ENCODE data around the gene OR2M4. TPM values are rescaled to one million over a fixed set of nuclear protein-coding genes. Genes with fewer than 3 reads are reported as not detected.

The OR2M4 gene
- polyA plus RNA-seq, 1 donor from 2014 or later: not detected

DNA sequence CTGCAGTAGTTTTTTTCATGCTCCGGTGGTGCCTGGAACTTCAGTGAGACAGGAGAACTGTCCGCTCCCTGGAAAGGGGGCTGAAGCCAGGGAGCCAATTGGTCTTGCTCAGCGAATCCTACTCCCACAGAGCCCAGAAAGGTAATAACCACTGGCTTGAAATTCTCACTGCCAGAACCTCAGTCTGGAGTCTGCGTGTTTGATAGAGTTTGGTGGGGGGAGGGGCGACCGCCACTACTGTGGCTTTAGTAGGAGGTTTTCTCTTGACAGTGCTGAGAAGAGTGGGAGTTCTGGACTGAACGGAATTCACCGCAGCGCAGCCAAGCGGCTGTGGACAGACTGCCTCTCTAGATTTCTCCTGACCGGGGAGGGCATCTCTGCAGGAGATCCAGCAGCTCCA is 42.2 kb upstream of the OR2M4 start:
- no peak overlapping the region for H3K27ac ChIP-seq (ENCODE audit: low read length)
- no peak overlapping the region for H2AFZ ChIP-seq (ENCODE audit: low read depth, low read length)
- no peak for TF ChIP-seq POLR2AphosphoS5 (IDR thresholded peaks at IDR 0.05)
- TF ChIP-seq EP300 (conservative IDR thresholded peaks at IDR 0.05; ENCODE audit: poor library complexity, severe bottlenecking): no peak
- TF ChIP-seq MXI1 (conservative IDR thresholded peaks at IDR 0.05; ENCODE audit: poor library complexity, severe bottlenecking): no peak
- H3F3A ChIP-seq (ENCODE audit: insufficient read depth, low read length, poor library complexity, severe bottlenecking): no peaks in the 10 kb centered on the region
- H3K36me3 ChIP-seq (ENCODE audit: insufficient read depth, low read length): no peaks in the 10 kb centered on the region
- no peak overlapping the region for H3K4me2 ChIP-seq (ENCODE audit: low read length)
- H3K79me2 ChIP-seq (replicated peaks; ENCODE audit: insufficient read depth, low read length): no peaks in the 10 kb centered on the region
- no peaks in the 10 kb centered on the region for H4K20me1 ChIP-seq (ENCODE audit: insufficient read depth)
- no peak overlapping the region for H3K4me3 ChIP-seq (ENCODE audit: low read length)
- no peaks in the 10 kb centered on the region for H3K9me2 ChIP-seq (ENCODE audit: insufficient read depth, low read length)
- H3K9ac ChIP-seq (ENCODE audit: low read length): no peak overlapping the region
- H3K27me3 ChIP-seq (ENCODE audit: insufficient read depth, low read depth, low read length): no peaks in the 10 kb centered on the region
- H3K9me3 ChIP-seq (ENCODE audit: low read length): peaks cover 4% of the 10 kb centered on the region

DNA sequence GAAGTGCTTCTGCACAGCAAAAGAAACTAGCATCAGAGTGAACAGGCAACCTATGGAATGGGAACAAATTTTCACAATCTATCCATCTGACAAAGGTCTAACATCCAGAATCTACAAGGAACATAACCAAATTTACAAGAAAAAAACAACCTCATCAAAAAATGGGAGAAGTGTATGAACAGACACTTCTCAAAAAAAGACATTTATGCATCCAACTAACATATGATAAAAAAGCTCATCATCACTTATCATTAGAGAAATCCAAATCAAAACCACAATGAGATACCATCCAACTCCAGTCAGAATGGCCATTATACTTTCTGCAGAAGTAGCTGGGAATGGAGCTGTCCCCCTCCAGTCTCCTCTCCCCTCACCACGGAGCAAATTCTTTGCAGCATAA is 37.1 kb upstream of the OR2M4 start:
- H3K36me3 ChIP-seq (ENCODE audit: insufficient read depth, low read length): no peaks in the 10 kb centered on the region
- H2AFZ ChIP-seq (ENCODE audit: low read depth, low read length): no peak overlapping the region
- no peak overlapping the region for H3K4me2 ChIP-seq (ENCODE audit: low read length)
- H3F3A ChIP-seq (ENCODE audit: insufficient read depth, low read length, poor library complexity, severe bottlenecking): no peaks in the 10 kb centered on the region
- no peaks in the 10 kb centered on the region for H3K79me2 ChIP-seq (replicated peaks; ENCODE audit: insufficient read depth, low read length)
- peaks cover 4% of the 10 kb centered on the region for H3K9me3 ChIP-seq (ENCODE audit: low read length)
- no peaks in the 10 kb centered on the region for H4K20me1 ChIP-seq (ENCODE audit: insufficient read depth)
- TF ChIP-seq, protein P1, sequence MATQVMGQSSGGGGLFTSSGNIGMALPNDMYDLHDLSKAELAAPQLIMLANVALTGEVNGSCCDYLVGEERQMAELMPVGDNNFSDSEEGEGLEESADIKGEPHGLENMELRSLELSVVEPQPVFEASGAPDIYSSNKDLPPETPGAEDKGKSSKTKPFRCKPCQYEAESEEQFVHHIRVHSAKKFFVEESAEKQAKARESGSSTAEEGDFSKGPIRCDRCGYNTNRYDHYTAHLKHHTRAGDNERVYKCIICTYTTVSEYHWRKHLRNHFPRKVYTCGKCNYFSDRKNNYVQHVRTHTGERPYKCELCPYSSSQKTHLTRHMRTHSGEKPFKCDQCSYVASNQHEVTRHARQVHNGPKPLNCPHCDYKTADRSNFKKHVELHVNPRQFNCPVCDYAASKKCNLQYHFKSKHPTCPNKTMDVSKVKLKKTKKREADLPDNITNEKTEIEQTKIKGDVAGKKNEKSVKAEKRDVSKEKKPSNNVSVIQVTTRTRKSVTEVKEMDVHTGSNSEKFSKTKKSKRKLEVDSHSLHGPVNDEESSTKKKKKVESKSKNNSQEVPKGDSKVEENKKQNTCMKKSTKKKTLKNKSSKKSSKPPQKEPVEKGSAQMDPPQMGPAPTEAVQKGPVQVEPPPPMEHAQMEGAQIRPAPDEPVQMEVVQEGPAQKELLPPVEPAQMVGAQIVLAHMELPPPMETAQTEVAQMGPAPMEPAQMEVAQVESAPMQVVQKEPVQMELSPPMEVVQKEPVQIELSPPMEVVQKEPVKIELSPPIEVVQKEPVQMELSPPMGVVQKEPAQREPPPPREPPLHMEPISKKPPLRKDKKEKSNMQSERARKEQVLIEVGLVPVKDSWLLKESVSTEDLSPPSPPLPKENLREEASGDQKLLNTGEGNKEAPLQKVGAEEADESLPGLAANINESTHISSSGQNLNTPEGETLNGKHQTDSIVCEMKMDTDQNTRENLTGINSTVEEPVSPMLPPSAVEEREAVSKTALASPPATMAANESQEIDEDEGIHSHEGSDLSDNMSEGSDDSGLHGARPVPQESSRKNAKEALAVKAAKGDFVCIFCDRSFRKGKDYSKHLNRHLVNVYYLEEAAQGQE (IDR thresholded peaks at IDR 0.05; ENCODE audit: borderline replicate concordance): no peak
- TF ChIP-seq SMC3 (conservative IDR thresholded peaks at IDR 0.05; ENCODE audit: poor library complexity) (no peak), POLR2AphosphoS5 (IDR thresholded peaks at IDR 0.05) (no peak), RAD21 (conservative IDR thresholded peaks at IDR 0.05) (no peak), MXI1 (conservative IDR thresholded peaks at IDR 0.05; ENCODE audit: poor library complexity, severe bottlenecking) (no peak), TAF1 (IDR thresholded peaks at IDR 0.05; ENCODE audit: low read depth) (no peak), EZH2 (IDR thresholded peaks at IDR 0.05; ENCODE audit: borderline replicate concordance, insufficient read depth, low read length, poor library complexity, severe bottlenecking) (no peak)
- TF ChIP-seq, protein P2, sequence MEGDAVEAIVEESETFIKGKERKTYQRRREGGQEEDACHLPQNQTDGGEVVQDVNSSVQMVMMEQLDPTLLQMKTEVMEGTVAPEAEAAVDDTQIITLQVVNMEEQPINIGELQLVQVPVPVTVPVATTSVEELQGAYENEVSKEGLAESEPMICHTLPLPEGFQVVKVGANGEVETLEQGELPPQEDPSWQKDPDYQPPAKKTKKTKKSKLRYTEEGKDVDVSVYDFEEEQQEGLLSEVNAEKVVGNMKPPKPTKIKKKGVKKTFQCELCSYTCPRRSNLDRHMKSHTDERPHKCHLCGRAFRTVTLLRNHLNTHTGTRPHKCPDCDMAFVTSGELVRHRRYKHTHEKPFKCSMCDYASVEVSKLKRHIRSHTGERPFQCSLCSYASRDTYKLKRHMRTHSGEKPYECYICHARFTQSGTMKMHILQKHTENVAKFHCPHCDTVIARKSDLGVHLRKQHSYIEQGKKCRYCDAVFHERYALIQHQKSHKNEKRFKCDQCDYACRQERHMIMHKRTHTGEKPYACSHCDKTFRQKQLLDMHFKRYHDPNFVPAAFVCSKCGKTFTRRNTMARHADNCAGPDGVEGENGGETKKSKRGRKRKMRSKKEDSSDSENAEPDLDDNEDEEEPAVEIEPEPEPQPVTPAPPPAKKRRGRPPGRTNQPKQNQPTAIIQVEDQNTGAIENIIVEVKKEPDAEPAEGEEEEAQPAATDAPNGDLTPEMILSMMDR (IDR thresholded peaks at IDR 0.05; ENCODE audit: poor library complexity, severe bottlenecking): no peak
- no peak overlapping the region for H3K9ac ChIP-seq (ENCODE audit: low read length)
- H3K4me3 ChIP-seq (ENCODE audit: low read length): no peak overlapping the region
- H3K27ac ChIP-seq (ENCODE audit: low read length): no peak overlapping the region
- no peaks in the 10 kb centered on the region for H3K27me3 ChIP-seq (ENCODE audit: insufficient read depth, low read depth, low read length)
- no peaks in the 10 kb centered on the region for H3K9me2 ChIP-seq (ENCODE audit: insufficient read depth, low read length)

DNA sequence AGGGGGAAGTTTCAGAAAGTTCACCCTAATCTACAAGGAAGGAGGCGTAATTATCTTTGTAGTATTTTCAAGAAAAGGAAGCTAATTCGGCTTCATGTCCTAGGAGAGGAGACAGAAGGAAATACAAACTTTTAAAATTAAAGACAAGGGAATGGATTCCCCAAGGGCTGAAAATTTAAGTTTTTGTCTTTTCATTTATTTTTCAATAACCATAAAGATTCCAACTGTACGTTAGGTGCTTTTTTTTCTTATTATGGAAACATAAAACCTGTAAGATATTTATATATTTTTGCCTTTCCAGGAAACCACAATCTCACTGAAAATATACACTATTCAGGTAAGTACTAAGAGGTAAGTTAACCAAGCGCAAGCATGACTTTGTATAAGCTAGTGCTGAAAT is 34.3 kb upstream of the OR2M4 start, which contains the start of gene OR2M3:
TSS of gene OR2M3 (plus strand) at position 301 of the 400 bp plus-strand sequence. CDS start 5,803 bp downstream, outside the sequence.
- TF ChIP-seq, protein P1 (IDR thresholded peaks at IDR 0.05; ENCODE audit: borderline replicate concordance): no peak
- TF ChIP-seq SMC3 (conservative IDR thresholded peaks at IDR 0.05; ENCODE audit: poor library complexity) (no peak), MXI1 (conservative IDR thresholded peaks at IDR 0.05; ENCODE audit: poor library complexity, severe bottlenecking) (no peak), POLR2AphosphoS5 (IDR thresholded peaks at IDR 0.05) (no peak), TAF1 (IDR thresholded peaks at IDR 0.05; ENCODE audit: low read depth) (no peak), EZH2 (IDR thresholded peaks at IDR 0.05; ENCODE audit: borderline replicate concordance, insufficient read depth, low read length, poor library complexity, severe bottlenecking) (no peak), RAD21 (conservative IDR thresholded peaks at IDR 0.05) (no peak), EP300 (conservative IDR thresholded peaks at IDR 0.05; ENCODE audit: poor library complexity, severe bottlenecking) (no peak)
- TF ChIP-seq, protein P2 (IDR thresholded peaks at IDR 0.05; ENCODE audit: poor library complexity, severe bottlenecking): no peak
- Histone ChIP-seq H3K9me2 (ENCODE audit: insufficient read depth, low read length) (no peaks in the 10 kb centered on the region), H3K4me3 (ENCODE audit: low read length) (no peak within 1 kb of the TSS), H3K4me2 (ENCODE audit: low read length) (no peak within 1 kb of the TSS), H3K36me3 (ENCODE audit: insufficient read depth, low read length) (no peaks in the 10 kb centered on the region), H2AFZ (ENCODE audit: low read depth, low read length) (no peak within 1 kb of the TSS), H3K9ac (ENCODE audit: low read length) (no peak within 1 kb of the TSS), H4K20me1 (ENCODE audit: insufficient read depth) (no peaks in the 10 kb centered on the region), H3K27ac (ENCODE audit: low read length) (no peak within 1 kb of the TSS), H3K27me3 (ENCODE audit: insufficient read depth, low read depth, low read length) (no peaks in the 10 kb centered on the region), H3K79me2 (replicated peaks; ENCODE audit: insufficient read depth, low read length) (no peaks in the 10 kb centered on the region), H3K9me3 (ENCODE audit: low read length) (peaks cover 4% of the 10 kb centered on the region), H3F3A (ENCODE audit: insufficient read depth, low read length, poor library complexity, severe bottlenecking) (no peaks in the 10 kb centered on the region)

All from neural cell (in vitro differentiated cells).